HEK293 (cell line): ENCODE measurements around the gene B3GALT5.

Experiments used
- CTCF ChIA-PET: fragments of 350-600 bp; formaldehyde crosslinking; extraction: SDS; loops from one replicate; lab custom pipeline; 2021; ENCODE audit warnings: antibody characterized with exemption; lab: Yijun Ruan, JAX
- POLR2A ChIA-PET: fragments of 300-600 bp; formaldehyde crosslinking; extraction: SDS; loops from one replicate; lab custom pipeline; 2020; ENCODE audit warnings: antibody characterized with exemption, inconsistent platforms; lab: Yijun Ruan, JAX
- H3K27ac ChIP-seq: fragments of 200-500 bp; sonication (Bioruptor generic); 2 replicates; pipeline ENCODE4 v1.5.1; 2014; ENCODE audit warnings: low read depth, low read length, control low read depth, inconsistent platforms; ENCODE audit errors: extremely low read depth
- H3K36me3 ChIP-seq, 2 experiments: fragments of 200-500 bp in 1 of 2; sonication (Bioruptor generic) in 1 of 2; 1 replicate in 1 of 2; 2 replicates in 1 of 2; pipeline ENCODE4 v1.5.1; 2014 to 2017; ENCODE audit warnings: inconsistent platforms in 2 of 2, low read length in 2 of 2; ENCODE audit not compliant: control insufficient read depth in 2 of 2, insufficient read depth in 1 of 2
- H3K4me1 ChIP-seq: fragments of 200-500 bp; sonication (Bioruptor generic); 2 replicates; pipeline ENCODE4 v1.5.1; 2014; ENCODE audit warnings: mild to moderate bottlenecking, low read length, inconsistent platforms; ENCODE audit not compliant: control insufficient read depth, insufficient read depth
- H3K4me3 ChIP-seq: 2 replicates; pipeline ENCODE4 v1.5.1; 2011; ENCODE audit warnings: low read depth, mild to moderate bottlenecking, control low read depth, low read length, moderate library complexity
- H3K9me3 ChIP-seq: fragments of 200-500 bp; sonication (Bioruptor generic); 2 replicates; pipeline ENCODE4 v1.5.1; 2014; ENCODE audit warnings: low read depth, low read length, inconsistent platforms; ENCODE audit not compliant: control insufficient read depth, insufficient read depth
- GLIS1 ChIP-seq: fragments of 450-650 bp; formaldehyde crosslinking; IDR thresholded peaks from 2 replicates; pipeline ENCODE4 v1.5.1; 2016; ENCODE audit warnings: missing biosample characterization, missing genetic modification characterization
- KLF10 ChIP-seq: fragments of 450-650 bp; IDR thresholded peaks from 2 replicates; pipeline ENCODE4 v1.5.1; 2018; ENCODE audit warnings: missing biosample characterization, mild to moderate bottlenecking, missing genetic modification characterization
- KLF8 ChIP-seq: fragments of 450-650 bp; formaldehyde crosslinking; IDR thresholded peaks from 2 replicates; pipeline ENCODE4 v1.5.1; 2016; ENCODE audit warnings: missing biosample characterization, missing genetic modification characterization
- MEIS1 ChIP-seq: sonication (generic); formaldehyde crosslinking; IDR thresholded peaks from 2 replicates; pipeline ENCODE4 v1.8.1; 2022; ENCODE audit warnings: missing genetic modification reagents, mild to moderate bottlenecking, borderline replicate concordance
- SP7 ChIP-seq: fragments of 450-650 bp; formaldehyde crosslinking; IDR thresholded peaks from 2 replicates; pipeline ENCODE4 v1.5.1; 2016; ENCODE audit warnings: missing biosample characterization, missing genetic modification characterization
- WT1 ChIP-seq: fragments of 450-650 bp; formaldehyde crosslinking; IDR thresholded peaks from 2 replicates; pipeline ENCODE4 v1.5.1; 2016; ENCODE audit warnings: missing biosample characterization, missing genetic modification characterization
- ZBTB17 ChIP-seq: fragments of 450-650 bp; formaldehyde crosslinking; IDR thresholded peaks from 2 replicates; pipeline ENCODE4 v1.5.1; 2016; ENCODE audit warnings: missing biosample characterization, missing genetic modification characterization
- ZBTB48 ChIP-seq: fragments of 450-650 bp; formaldehyde crosslinking; IDR thresholded peaks from 2 replicates; pipeline ENCODE4 v1.5.1; 2016; ENCODE audit warnings: missing biosample characterization, missing genetic modification characterization
- ZBTB7A ChIP-seq: fragments of 450-650 bp; formaldehyde crosslinking; IDR thresholded peaks from 2 replicates; pipeline ENCODE4 v1.5.1; 2016; ENCODE audit warnings: low read depth, missing biosample characterization, missing genetic modification characterization
- ZEB2 ChIP-seq: fragments of 450-650 bp; formaldehyde crosslinking; IDR thresholded peaks from 2 replicates; pipeline ENCODE4 v1.5.1; 2016; ENCODE audit warnings: missing biosample characterization, missing genetic modification characterization
- ZIC2 ChIP-seq: fragments of 450-650 bp; formaldehyde crosslinking; IDR thresholded peaks from 2 replicates; pipeline ENCODE4 v1.5.1; 2016; ENCODE audit warnings: missing biosample characterization, missing genetic modification characterization
- ZNF121 ChIP-seq: fragments of 450-650 bp; formaldehyde crosslinking; IDR thresholded peaks from 2 replicates; pipeline ENCODE4 v1.5.1; 2016; ENCODE audit warnings: missing biosample characterization, missing genetic modification characterization
- ZNF157 ChIP-seq: fragments of 450-650 bp; formaldehyde crosslinking; IDR thresholded peaks from 2 replicates; pipeline ENCODE4 v1.5.1; 2016; ENCODE audit warnings: missing biosample characterization, missing genetic modification characterization
- ZNF174 ChIP-seq: fragments of 450-650 bp; formaldehyde crosslinking; IDR thresholded peaks from 2 replicates; pipeline ENCODE4 v1.5.0; 2017; ENCODE audit warnings: missing biosample characterization, mild to moderate bottlenecking, missing genetic modification characterization
- ZNF184 ChIP-seq: fragments of 450-650 bp; IDR thresholded peaks from 2 replicates; pipeline ENCODE4 v1.5.1; 2018; ENCODE audit warnings: missing biosample characterization, mild to moderate bottlenecking, missing genetic modification characterization
- ZNF324 ChIP-seq: fragments of 450-650 bp; formaldehyde crosslinking; IDR thresholded peaks from 2 replicates; pipeline ENCODE4 v1.5.1; 2016; ENCODE audit warnings: missing biosample characterization, missing genetic modification characterization
- ZNF37A ChIP-seq: fragments of 450-650 bp; IDR thresholded peaks from 2 replicates; pipeline ENCODE4 v1.5.1; 2018; ENCODE audit warnings: missing biosample characterization, missing genetic modification characterization
- ZNF394 ChIP-seq: fragments of 450-650 bp; formaldehyde crosslinking; IDR thresholded peaks from 2 replicates; pipeline ENCODE4 v1.5.1; 2016; ENCODE audit warnings: missing biosample characterization, missing genetic modification characterization, mild to moderate bottlenecking, moderate library complexity, borderline replicate concordance
- ZNF423 ChIP-seq: fragments of 450-650 bp; formaldehyde crosslinking; IDR thresholded peaks from 2 replicates; pipeline ENCODE4 v1.5.1; 2016; ENCODE audit warnings: missing biosample characterization, missing genetic modification characterization
- ZNF629 ChIP-seq: fragments of 450-650 bp; formaldehyde crosslinking; IDR thresholded peaks from 2 replicates; pipeline ENCODE4 v1.5.1; 2017; ENCODE audit warnings: missing biosample characterization, missing genetic modification characterization
- ZSCAN23 ChIP-seq: fragments of 450-650 bp; formaldehyde crosslinking; IDR thresholded peaks from 2 replicates; pipeline ENCODE4 v1.5.1; 2016; ENCODE audit warnings: missing biosample characterization, missing genetic modification characterization
- TF ChIP-seq, protein P1 (sequence below): fragments of 450-650 bp; formaldehyde crosslinking; IDR thresholded peaks from 2 replicates; pipeline ENCODE4 v1.5.1; 2016; ENCODE audit warnings: missing biosample characterization, missing genetic modification characterization
- TF ChIP-seq, protein P2 (sequence below): fragments of 450-650 bp; formaldehyde crosslinking; IDR thresholded peaks from 2 replicates; pipeline ENCODE4 v1.5.1; 2016; ENCODE audit warnings: missing biosample characterization, missing genetic modification characterization
- TF ChIP-seq, protein P3 (sequence below): fragments of 450-650 bp; formaldehyde crosslinking; IDR thresholded peaks from 2 replicates; pipeline ENCODE4 v1.5.1; 2017; ENCODE audit warnings: missing biosample characterization, missing genetic modification characterization
- TF ChIP-seq, protein P4 (sequence below): fragments of 450-650 bp; formaldehyde crosslinking; IDR thresholded peaks from 2 replicates; pipeline ENCODE4 v1.5.1; 2016; ENCODE audit warnings: missing biosample characterization, missing genetic modification characterization
- TF ChIP-seq, protein P5 (sequence below): fragments of 450-650 bp; IDR thresholded peaks from 2 replicates; pipeline ENCODE4 v1.5.1; 2018; ENCODE audit warnings: missing biosample characterization, missing genetic modification characterization

Gene B3GALT5

DNA sequence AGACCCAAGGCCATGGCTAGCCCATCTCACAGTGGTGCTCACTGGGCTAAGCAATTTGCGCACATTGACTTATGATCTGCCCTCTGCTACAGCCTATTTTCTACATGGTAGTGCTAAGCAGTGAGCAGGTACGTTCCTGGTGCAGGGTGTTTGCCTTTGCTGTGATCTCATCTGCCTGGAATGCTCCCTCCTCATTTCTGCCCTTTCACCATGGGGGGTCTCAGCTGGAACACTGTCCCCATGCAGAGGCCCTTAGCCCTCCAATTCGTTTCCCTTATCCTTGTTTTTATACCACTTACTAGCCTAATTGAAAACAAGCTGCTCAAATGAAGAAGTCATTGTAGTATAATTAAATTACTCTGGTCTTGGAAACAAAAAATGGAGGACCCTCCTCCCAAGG, 2.0 kb upstream of the B3GALT5 start:
- POLR2A ChIA-PET, result interaction anchor here (0.5 to 0.8 kb wide), 3 partner anchors 11 to 90 kb away, joined by 3 to 6 read pairs (median 3); no protein-coding TSS in a partner anchor
- Histone ChIP-seq H3K4me1 (peaks cover 10% of the 10 kb centered on the region; the same call in 1 of the 2 replicates), H3K9me3 (no peaks in the 10 kb centered on the region), H3K27ac (no peak overlapping the region), H3K4me3 (no peak overlapping the region), H3K36me3 (no peaks in the 10 kb centered on the region)
- CTCF ChIA-PET, result interaction anchor here (0.7 to 1.5 kb wide), 2 partner anchors 66 to 93 kb away, joined by 4 to 12 read pairs; no protein-coding TSS in a partner anchor
- TF ChIP-seq SP7 (tag by site-specific recombination) (peak; percentile 74), WT1 (peak; percentile 86), ZIC2 (tag by site-specific recombination) (peak; percentile 95), ZNF423 (tag by site-specific recombination) (0 out of 2 replicates have a peak, but pooled peaks have one; percentile 69), KLF10 (tag by site-specific recombination) (peak; percentile 55; the same call in 1 of the 2 replicates), ZNF174 (tag by site-specific recombination) (no peak), ZNF629 (tag by site-specific recombination) (peak; percentile 48), ZNF394 (peak; percentile 23; the same call in 1 of the 2 replicates), ZNF121 (no peak), ZNF157 (tag by site-specific recombination) (no peak), ZNF184 (tag by site-specific recombination) (0 out of 2 replicates have a peak, but pooled peaks have one; percentile 42), ZSCAN23 (peak; percentile 74; the same call in 1 of the 2 replicates), ZNF324 (peak; percentile 42; the same call in 1 of the 2 replicates), ZEB2 (tag by site-specific recombination) (0 out of 2 replicates have a peak, but pooled peaks have one; percentile 28), ZNF37A (tag by site-specific recombination) (no peak), MEIS1 (no peak), ZBTB7A (tag by site-specific recombination) (no peak), KLF8 (tag by site-specific recombination) (peak; percentile 61), GLIS1 (tag by site-specific recombination) (peak; percentile 99), ZBTB17 (tag by site-specific recombination) (peak; percentile 41), ZBTB48 (0 out of 2 replicates have a peak, but pooled peaks have one; percentile 32)
- TF ChIP-seq, protein P1, sequence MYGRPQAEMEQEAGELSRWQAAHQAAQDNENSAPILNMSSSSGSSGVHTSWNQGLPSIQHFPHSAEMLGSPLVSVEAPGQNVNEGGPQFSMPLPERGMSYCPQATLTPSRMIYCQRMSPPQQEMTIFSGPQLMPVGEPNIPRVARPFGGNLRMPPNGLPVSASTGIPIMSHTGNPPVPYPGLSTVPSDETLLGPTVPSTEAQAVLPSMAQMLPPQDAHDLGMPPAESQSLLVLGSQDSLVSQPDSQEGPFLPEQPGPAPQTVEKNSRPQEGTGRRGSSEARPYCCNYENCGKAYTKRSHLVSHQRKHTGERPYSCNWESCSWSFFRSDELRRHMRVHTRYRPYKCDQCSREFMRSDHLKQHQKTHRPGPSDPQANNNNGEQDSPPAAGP, result 0 out of 2 replicates have a peak, but pooled peaks have one; percentile 36
- TF ChIP-seq, protein P2, sequence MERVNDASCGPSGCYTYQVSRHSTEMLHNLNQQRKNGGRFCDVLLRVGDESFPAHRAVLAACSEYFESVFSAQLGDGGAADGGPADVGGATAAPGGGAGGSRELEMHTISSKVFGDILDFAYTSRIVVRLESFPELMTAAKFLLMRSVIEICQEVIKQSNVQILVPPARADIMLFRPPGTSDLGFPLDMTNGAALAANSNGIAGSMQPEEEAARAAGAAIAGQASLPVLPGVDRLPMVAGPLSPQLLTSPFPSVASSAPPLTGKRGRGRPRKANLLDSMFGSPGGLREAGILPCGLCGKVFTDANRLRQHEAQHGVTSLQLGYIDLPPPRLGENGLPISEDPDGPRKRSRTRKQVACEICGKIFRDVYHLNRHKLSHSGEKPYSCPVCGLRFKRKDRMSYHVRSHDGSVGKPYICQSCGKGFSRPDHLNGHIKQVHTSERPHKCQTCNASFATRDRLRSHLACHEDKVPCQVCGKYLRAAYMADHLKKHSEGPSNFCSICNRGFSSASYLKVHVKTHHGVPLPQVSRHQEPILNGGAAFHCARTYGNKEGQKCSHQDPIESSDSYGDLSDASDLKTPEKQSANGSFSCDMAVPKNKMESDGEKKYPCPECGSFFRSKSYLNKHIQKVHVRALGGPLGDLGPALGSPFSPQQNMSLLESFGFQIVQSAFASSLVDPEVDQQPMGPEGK, result peak; percentile 56
- TF ChIP-seq, protein P3, sequence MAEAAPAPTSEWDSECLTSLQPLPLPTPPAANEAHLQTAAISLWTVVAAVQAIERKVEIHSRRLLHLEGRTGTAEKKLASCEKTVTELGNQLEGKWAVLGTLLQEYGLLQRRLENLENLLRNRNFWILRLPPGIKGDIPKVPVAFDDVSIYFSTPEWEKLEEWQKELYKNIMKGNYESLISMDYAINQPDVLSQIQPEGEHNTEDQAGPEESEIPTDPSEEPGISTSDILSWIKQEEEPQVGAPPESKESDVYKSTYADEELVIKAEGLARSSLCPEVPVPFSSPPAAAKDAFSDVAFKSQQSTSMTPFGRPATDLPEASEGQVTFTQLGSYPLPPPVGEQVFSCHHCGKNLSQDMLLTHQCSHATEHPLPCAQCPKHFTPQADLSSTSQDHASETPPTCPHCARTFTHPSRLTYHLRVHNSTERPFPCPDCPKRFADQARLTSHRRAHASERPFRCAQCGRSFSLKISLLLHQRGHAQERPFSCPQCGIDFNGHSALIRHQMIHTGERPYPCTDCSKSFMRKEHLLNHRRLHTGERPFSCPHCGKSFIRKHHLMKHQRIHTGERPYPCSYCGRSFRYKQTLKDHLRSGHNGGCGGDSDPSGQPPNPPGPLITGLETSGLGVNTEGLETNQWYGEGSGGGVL (tag by site-specific recombination), result peak; percentile 37; the same call in 1 of the 2 replicates
- TF ChIP-seq, protein P4, sequence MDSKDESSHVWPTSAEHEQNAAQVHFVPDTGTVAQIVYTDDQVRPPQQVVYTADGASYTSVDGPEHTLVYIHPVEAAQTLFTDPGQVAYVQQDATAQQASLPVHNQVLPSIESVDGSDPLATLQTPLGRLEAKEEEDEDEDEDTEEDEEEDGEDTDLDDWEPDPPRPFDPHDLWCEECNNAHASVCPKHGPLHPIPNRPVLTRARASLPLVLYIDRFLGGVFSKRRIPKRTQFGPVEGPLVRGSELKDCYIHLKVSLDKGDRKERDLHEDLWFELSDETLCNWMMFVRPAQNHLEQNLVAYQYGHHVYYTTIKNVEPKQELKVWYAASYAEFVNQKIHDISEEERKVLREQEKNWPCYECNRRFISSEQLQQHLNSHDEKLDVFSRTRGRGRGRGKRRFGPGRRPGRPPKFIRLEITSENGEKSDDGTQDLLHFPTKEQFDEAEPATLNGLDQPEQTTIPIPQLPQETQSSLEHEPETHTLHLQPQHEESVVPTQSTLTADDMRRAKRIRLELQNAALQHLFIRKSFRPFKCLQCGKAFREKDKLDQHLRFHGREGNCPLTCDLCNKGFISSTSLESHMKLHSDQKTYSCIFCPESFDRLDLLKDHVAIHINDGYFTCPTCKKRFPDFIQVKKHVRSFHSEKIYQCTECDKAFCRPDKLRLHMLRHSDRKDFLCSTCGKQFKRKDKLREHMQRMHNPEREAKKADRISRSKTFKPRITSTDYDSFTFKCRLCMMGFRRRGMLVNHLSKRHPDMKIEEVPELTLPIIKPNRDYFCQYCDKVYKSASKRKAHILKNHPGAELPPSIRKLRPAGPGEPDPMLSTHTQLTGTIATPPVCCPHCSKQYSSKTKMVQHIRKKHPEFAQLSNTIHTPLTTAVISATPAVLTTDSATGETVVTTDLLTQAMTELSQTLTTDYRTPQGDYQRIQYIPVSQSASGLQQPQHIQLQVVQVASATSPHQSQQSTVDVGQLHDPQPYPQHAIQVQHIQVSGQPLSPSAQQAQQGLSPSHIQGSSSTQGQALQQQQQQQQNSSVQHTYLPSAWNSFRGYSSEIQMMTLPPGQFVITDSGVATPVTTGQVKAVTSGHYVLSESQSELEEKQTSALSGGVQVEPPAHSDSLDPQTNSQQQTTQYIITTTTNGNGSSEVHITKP (tag by site-specific recombination), result peak; percentile 56
- TF ChIP-seq, protein P5, sequence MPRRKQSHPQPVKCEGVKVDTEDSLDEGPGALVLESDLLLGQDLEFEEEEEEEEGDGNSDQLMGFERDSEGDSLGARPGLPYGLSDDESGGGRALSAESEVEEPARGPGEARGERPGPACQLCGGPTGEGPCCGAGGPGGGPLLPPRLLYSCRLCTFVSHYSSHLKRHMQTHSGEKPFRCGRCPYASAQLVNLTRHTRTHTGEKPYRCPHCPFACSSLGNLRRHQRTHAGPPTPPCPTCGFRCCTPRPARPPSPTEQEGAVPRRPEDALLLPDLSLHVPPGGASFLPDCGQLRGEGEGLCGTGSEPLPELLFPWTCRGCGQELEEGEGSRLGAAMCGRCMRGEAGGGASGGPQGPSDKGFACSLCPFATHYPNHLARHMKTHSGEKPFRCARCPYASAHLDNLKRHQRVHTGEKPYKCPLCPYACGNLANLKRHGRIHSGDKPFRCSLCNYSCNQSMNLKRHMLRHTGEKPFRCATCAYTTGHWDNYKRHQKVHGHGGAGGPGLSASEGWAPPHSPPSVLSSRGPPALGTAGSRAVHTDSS (tag by site-specific recombination), result no peak
